HG02943 (cell line): ENCODE measurements around the gene SLIT3.

Experiments
- ATAC-seq: cut with Tn5 transposase; IDR thresholded peaks from one replicate; pipeline ENCODE4 v1.9.1; 2021; ENCODE audit warnings: mild to moderate bottlenecking, low read depth, moderate library complexity; ENCODE audit not compliant: unreplicated experiment

The SLIT3 gene

GRCh38 chr5:168701641-168702040, 599.3 kb downstream of the SLIT3 start:
- no peak for ATAC-seq

- ATAC-seq: no peak
Observed at GRCh38 chr5:168699002-168699401, 601.9 kb downstream of the SLIT3 start.

- no peak for ATAC-seq
Observed at GRCh38 chr5:168697034-168697720, 603.8 kb downstream of the SLIT3 start.

DNA sequence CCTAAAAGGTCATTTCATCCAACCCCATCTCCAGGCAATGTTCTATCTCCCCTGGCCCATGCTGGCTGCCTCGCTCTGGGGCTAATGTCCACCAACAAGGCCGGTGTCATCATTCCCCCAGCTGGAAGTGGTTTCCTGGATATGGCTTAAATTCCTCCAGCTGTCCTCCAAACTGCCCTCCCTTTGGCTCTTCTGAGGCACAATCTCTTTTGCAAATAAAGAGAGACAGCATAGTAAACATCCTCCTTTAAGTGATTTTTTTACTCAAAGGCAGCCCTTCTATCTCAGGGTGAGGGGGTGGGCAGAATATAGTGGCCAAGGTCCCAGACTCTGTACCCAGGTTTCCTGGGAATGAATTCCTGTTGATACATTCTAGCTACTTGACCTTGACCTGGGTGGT, 604.3 kb downstream of the SLIT3 start:
- ATAC-seq: no peak

DNA sequence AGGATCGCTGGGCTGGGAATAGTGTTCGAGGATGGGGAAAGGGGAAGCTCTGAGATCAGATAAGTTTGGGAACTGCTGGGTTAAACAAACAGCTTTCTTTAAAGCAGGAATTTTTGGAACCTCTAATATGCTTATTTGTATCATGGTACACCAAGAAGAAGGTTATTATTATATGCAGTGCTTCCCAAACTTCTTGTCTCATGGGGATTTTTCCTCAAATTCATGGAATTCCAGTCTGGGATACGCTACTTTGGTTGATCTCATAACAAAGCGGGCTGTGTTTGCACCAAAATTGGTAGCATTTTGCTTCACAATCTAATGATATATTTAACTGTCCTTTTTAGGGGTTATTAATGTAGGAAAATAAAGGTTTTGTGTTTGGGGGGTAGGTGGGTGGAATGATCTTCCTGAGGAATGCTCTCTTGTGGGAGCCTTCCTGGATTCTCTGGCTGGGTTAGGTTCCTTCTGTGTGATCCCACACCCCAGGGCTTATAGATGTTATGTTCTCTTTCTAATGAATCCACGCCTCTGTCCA, 605.6 kb downstream of the SLIT3 start:
- ATAC-seq: no peak

- no peak for ATAC-seq
Observed at GRCh38 chr5:168694289-168694688, 606.6 kb downstream of the SLIT3 start.

GRCh38 chr5:168693883-168694282, 607.1 kb downstream of the SLIT3 start:
- no peak for ATAC-seq

GRCh38 chr5:168693297-168693696, 607.6 kb downstream of the SLIT3 start:
- no peak for ATAC-seq

DNA sequence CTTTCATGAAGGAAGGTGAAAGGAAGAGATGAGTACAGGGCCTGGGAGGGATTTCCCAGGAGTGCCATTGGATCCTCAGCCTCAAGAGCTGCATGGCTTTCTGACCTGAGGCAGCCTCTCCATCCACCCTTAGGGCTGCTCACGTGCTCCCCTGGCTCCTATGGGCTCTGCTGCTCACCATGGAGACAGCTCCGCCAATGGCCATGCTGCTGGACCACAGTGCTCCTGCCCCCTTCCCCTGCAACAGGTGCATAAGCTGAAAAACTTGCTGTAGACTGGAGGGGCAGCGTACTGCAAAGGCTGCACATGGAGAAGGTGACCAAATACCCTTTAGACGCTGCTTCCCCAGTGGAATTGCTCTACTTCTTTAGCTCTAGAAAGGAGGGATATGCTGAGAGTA, 609.0 kb downstream of the SLIT3 start:
- ATAC-seq: no peak

DNA sequence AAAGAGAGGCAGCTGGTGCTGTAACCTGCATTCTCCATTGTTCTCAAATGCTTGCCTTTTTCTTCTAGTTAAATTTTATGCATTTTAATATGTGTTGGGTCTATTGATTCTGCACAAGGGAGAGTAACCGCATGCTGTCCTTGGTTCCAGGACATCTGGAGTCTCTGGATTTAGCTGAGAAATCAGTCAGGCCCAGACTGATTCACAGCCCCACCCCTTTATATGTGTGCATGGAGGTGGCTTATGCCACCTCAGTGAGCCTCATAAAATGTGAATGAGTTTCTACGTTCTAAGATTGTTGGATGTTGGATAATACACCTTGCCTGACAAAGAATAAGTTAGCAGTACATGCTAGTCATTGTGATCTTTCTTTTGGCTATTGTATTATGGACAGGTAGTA, 611.7 kb downstream of the SLIT3 start:
- no peak for ATAC-seq

GRCh38 chr5:168686837-168687236, 614.1 kb downstream of the SLIT3 start:
- ATAC-seq: no peak

DNA sequence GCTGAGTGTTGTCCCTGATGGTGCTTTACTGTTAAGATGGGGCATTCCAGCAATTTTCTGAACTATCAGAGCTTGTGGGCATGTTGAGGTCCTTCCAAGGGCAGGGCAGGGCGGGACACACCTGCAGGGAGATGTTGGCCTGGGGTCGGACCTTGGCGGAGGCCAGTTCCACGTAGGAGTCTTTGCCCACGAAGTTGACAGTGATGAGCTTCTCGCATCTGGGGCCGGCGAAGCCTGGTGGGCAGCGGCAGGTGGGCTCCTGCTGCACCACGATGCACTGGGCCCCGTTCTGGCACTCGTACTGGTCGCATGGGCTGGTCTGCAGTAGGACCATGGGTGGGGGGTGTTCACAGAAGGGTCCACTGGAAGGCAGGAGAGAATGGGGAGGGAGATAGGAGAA, 615.4 kb downstream of the SLIT3 start:
- no peak for ATAC-seq

GRCh38 chr5:168683927-168684295, 617.0 kb downstream of the SLIT3 start:
- ATAC-seq: no peak

GRCh38 chr5:168683247-168683926, 617.6 kb downstream of the SLIT3 start:
- ATAC-seq: no peak

GRCh38 chr5:168681556-168682183, 619.3 kb downstream of the SLIT3 start:
- no peak for ATAC-seq

DNA sequence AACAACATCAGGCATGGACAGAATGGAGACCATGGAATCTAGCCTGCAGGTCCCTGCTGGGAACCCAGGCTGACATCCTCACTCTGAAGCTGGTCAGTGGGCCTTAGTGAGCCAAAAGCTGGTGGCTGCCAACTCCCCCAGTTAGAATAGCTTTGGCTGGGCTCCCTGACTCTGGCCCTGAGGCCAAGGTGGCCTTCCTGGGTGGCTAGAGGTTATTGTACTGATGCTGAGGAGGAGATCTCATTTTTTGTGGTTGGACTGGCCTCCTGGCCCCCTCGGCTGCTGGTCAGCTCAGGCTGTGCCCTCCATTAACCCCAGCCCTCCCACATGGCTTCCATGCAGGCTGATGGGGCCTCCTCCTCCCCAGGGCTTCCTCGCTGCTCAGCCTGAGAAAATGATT, 620.5 kb downstream of the SLIT3 start:
- no peak for ATAC-seq

GRCh38 chr5:168679515-168679920, 621.4 kb downstream of the SLIT3 start:
- ATAC-seq: no peak

GRCh38 chr5:168676501-168676900, 624.4 kb downstream of the SLIT3 start:
- ATAC-seq: no peak

- no peak for ATAC-seq
Observed at GRCh38 chr5:168675883-168676408, 625.0 kb downstream of the SLIT3 start.

DNA sequence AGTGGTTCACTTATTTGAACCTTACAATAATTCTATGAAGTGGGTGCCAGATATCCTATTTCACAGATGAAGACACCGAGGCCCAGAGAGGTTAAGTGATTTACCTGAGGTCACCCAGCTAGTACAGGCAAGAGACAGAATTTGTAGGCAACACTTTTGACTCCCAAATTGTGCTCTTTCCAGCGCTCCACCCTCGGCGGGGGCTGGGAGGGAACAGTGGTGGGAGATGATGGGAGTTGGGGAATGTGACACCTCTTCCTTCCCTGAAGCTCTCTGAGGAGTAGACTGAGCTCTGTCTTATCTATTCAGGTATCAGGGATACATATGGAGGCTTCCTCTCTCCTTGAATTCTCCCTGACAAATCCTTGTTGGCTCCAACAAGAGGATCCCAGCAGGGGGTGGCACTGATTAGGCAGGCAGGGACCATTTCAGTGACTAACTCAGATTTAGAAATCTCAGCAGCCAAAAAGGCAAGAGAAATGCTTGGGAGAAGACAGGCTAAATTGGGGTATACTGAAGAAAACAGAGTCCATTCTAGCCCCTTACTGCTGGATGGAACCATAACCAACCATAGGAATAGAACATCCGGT, 626.0 kb downstream of the SLIT3 start:
- ATAC-seq: no peak

GRCh38 chr5:168672888-168673287, 628.1 kb downstream of the SLIT3 start:
- no peak for ATAC-seq
